ENCODE results near the gene MROH9.

DNA sequence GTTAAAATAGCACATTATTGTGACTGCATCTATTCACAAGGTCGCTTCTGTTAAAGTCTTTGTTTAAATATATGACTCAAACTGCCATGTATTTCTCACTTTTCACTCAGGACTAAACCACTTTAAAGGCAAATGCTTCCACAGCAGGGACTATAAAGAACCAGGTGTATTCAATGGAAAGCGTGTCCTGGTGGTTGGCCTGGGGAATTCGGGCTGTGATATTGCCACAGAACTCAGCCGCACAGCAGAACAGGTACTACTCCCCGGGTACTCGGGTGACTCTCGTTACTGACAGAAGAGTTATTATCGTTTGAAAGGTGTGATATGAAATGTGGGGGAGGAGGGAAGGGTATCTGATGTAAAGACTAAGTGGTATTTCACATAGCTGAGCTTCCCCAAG is 172.6 kb downstream of the MROH9 start:
- TF ChIP-seq, protein P1, sequence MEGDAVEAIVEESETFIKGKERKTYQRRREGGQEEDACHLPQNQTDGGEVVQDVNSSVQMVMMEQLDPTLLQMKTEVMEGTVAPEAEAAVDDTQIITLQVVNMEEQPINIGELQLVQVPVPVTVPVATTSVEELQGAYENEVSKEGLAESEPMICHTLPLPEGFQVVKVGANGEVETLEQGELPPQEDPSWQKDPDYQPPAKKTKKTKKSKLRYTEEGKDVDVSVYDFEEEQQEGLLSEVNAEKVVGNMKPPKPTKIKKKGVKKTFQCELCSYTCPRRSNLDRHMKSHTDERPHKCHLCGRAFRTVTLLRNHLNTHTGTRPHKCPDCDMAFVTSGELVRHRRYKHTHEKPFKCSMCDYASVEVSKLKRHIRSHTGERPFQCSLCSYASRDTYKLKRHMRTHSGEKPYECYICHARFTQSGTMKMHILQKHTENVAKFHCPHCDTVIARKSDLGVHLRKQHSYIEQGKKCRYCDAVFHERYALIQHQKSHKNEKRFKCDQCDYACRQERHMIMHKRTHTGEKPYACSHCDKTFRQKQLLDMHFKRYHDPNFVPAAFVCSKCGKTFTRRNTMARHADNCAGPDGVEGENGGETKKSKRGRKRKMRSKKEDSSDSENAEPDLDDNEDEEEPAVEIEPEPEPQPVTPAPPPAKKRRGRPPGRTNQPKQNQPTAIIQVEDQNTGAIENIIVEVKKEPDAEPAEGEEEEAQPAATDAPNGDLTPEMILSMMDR (IDR thresholded peaks at IDR 0.05; ENCODE audit: borderline replicate concordance, extremely low read depth, low read length, poor library complexity, severe bottlenecking): no peak
- TF ChIP-seq EZH2 (IDR thresholded peaks at IDR 0.05; ENCODE audit: borderline replicate concordance, low read depth, low read length, severe bottlenecking): no peak

Data from DND-41 (cell line).